NCI-H510A treated with DMSO at 0.1 percent for 48 hours (cell line): ENCODE data around the gene PYCARD.
"Not testable (repeated sequence)": the region's sequence is repeated elsewhere in the genome, so short reads cannot be mapped to it uniquely, and the experiment has no call there.

Experiments
- DNase-seq: peaks from one replicate; lab custom pipeline; 2025; lab: John Stamatoyannopoulos, UW

PYCARD gene

GRCh38 chr16:31215287-31216162, 13.0 kb upstream of the PYCARD start:
- peak; percentile 64 for DNase-seq

- DNase-seq, result peak; percentile 32
These were observed 12.2 kb upstream of the PYCARD start for GRCh38 chr16:31214708-31215286.

- peak; percentile 15 for DNase-seq
These were observed 11.5 kb upstream of the PYCARD start, which contains the start of gene TRIM72 for GRCh38 chr16:31213877-31214707. TRIM72 (plus strand) TSS chr16:31214119; CDS start chr16:31214739, 620 bp downstream.

GRCh38 chr16:31213342-31213741, 10.8 kb upstream of the PYCARD start:
- no peak for DNase-seq

DNA sequence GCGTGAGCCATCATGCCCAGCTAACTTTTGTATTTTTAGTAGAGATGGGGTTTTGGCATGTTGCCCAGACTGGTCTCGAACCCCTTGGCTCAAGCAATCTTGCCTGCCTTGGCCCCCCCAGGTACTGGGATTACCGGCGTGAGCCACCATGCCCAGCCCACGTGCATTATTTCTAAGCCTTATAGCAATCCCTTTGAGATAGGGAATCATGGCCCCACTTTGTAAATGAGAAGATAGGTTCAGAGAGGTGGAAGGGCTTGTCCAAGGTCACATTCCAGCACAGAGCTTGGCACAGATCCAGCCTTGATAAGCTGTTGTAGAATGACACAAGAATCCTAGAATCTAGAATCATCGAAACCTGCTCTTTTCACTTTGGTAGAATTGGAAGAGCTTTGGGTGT, 4.2 kb upstream of the PYCARD start:
- DNase-seq, result no peak

DNA sequence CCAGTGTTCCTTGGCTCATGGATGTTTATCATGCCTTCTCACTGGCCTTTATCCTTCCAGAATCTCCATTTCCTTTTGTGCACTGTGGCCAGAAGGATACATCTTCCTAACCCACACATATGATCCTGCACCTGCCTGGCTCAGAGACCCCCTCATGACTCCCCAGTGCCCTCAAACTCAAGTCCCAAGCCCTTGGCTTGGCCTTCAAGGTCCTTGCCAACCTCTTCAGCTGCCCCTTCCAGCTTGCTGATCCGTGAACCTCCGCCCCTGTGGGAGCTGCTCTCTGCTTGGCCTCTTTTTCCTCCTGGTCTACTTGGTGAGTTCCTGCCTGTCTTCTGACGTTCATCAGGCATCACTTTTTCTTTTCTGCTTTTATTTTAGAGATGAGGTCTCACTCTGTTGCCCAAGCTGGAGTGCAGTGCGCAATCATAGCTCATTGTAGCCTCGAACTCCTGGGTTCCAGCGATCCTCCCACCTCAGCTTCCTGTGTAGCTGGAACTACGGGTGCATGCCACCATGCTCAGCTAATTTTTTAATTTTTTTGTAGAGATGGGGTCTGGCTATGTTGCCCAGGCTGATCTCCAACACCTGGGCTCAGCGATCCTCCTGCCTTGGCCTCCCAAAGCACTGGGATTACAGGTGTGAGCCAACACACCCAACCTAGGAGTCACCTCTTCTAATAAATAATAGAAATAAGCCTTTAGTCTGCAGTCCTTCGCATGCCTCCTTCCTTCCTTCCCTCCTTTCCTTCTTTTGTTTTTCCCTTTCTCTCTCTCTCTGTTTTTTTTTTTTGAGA, 2.5 kb upstream of the PYCARD start:
- no peak for DNase-seq

- DNase-seq, result no peak
These were observed 762 bp downstream of the PYCARD start for GRCh38 chr16:31201582-31202413.

DNA sequence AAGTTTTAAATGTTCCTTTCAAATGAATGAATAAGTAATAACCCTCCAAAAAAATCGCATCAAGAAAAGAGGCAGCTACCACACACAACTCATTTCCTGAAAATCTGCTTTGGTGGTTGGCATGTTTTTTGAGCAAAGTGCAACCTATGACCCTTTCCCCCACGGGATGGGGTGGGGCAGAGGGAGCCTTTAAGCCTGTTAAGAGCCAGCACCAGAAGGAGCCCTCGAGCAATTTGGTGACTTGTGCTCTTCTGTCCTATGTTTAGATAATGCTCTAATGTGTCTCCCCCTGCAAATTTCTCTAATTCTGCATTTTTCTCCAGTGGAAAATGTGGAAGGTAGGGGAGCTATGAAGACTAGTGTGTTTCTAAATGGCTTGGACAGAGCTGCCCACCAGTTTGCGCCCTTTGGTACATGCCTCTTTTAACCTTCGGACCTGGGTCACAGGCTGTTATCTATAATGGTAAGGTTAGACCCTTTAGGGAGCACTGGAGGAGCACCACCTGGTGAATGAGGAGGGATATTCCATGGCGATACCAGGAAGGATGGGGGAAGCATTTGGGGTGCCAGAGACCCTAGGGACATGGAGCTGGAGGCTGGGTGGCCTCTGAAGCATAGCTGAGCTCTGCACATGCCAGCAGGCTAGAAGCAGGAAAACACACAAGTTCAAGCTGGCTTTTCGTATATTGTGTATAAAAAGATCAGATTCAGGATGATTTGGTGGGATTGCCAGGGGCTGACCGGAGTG, 1.6 kb downstream of the PYCARD start:
- no peak for DNase-seq

- not testable (repeated sequence) for DNase-seq
These were observed 2.4 kb downstream of the PYCARD start for GRCh38 chr16:31200111-31200510.

DNA sequence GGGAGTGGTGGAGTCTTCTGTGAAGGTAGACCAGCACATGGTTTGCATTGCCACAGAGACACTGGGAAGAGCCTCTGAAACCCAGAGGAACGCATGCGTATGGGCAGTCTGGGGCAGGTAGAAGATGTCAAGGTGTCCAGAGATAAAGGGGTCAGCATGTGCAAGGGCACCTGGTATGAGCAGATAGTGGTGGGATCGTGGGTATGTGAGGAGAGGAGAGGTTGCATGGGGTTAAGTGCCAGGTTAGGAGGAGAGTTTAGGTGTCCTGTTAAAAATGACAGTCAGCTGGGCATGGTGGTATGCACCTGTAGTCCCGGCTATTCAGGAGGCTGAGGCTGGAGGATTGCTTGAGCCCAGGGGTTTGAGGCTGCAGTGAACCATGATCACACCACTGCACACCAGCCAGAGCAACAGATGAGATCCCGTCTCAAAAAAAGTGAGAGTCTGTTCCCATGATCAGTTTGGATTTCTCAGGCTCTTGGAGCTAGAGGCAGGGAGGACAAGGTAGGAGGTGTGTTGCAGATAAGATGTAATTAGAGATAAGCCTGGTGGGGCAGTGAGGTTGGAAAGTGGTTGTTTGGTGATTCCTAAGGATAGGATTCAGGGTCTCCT, 3.0 kb downstream of the PYCARD start:
- DNase-seq, result no peak

DNA sequence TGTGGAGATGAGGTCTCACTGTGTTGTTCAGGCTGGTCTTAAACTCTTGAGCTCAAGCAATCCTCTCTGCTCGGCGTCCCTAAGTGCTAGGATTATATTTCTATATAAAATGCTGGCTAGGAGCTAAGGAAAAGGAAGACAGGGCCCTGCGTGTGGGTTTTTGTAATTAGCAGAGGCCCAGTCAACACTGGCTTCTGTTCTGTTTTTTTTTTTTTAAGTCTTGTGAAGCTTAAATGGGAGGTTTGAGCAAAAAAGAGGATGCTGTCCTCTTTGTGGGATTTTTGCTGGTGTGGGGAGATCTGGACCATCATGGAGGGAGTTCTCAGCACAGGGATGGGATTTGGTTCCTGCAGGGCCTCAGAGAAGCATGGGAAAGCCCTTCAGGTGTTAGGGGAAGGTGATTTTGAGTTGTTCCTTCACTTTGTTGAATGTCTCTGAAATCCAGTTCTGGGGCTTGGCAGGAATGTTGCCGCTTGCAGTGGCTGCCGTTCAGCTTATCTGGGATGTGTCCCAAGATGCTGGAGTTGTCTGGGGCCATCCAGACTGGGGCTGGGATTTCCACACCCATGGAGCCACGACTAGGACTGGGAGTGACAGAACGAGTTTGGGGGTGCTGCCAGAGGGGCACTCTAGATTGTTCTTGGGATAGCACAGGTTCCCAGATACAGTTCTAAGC, 4.2 kb downstream of the PYCARD start:
- DNase-seq, result no peak

- DNase-seq, result no peak
These were observed 6.1 kb downstream of the PYCARD start for GRCh38 chr16:31196324-31197088.

DNA sequence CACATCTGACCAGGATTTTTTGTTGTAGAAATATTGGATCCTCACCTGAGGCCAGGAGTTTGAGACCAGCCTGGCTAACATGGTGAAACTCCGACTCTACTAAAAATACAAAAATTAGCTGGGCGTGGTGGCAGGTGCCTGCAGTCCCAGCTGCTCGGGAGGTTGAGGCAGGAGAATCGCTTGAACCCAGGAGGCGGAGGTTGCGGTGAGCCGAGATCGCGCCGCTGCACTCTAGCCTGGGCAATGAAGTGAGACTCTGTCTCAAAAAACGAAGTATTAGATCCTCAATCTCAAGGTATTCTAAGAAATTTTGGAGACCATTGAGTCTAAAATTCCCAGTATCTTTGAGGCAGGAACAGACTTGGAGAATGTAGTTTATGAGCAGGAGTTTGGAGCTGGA, 6.7 kb downstream of the PYCARD start:
- not testable (repeated sequence) for DNase-seq

DNA sequence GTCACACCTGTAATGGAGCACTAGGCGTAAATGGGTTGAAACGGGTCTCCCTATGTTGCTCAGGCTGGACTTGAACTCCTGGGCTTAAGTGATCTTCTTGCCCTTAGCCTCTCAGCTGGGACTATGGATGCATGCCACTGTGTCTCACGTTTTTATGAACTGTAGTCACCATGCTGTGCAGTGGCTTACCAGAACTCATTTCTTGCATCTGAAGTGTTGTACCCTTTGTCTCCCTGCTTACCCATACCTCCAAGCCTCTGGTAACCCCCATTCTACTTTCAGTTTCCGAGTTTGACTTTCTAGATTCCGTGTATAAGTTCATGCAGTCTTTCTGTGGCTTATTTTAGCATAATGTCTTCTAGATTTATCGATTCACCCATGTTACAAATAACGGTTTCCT, 7.7 kb downstream of the PYCARD start:
- DNase-seq, result no peak

- DNase-seq, result no peak
These were observed 8.7 kb downstream of the PYCARD start for GRCh38 chr16:31193874-31194273.

DNA sequence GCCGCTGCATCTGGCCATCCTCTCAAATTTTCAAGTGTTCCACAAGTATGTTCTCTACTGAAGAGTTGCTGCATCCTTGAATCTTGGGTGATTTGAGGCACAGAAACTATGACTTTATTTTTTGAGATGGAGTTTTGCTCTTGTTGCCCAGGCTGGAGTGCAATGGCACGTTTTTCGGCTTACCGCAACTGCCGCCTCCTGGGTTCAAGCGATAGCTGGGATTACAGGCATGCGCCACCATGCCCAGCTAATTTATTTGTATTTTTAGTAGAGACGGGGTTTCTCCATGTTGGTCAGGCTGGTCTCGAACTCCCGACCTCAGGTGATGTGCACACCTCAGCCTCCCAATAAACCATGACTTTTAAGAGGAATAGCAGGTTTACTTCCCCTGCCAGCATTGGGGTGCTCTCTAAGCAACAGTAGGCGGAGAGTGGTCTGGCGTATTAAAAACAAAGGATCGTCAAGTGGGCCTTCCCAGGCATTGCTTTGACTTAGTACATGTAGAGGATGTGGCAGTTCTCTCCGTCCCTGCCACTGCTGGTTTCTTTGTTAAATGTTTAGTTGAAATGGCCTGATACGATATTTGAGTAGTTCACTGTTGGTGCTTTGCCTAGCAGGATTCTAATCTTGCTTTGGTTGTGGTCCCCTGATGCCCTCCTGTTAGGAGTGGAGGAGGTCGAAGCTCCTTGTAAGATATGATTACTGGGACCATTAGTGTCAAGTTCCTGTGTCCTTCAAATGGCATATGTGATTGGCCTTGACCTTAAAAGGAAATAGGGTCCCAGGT, 9.5 kb downstream of the PYCARD start:
- DNase-seq, result no peak

DNA sequence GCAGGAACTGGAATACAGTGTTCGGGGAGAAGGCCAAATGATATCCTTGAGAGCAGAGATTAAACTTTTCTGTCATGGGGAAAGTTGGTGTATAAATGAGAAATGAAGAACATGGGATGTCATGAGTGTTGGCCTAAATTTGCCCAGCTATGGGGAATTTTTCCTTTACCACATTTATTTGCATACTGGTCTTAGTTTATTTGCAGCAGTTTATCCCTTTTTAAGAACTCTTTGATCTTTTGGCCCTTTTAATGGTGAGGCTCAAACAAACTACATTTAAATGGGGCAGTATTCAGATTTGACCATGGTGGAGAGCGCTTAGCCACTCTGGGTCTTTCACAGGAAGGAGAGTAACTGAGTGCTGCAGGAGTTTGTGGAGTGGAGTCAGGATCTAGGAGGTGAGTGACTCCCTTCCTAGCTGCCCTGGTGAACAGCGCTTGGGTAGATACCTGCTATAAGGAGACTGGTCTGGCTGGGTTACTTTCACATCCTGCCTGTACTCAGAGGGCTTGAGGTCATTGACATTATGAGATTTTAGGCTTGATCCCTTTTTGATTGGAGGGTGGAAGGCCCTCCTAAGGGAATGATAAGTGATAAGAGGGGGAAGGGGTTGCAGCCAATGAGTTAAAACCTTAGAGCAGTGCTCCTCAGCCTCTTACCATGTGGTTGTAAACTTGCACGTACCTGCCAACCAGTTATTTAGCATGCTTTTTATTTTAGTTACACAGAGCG, 10.7 kb downstream of the PYCARD start:
- DNase-seq, result no peak
